CD8-positive, alpha-beta memory T cell (primary cell): Measurements from ENCODE around the gene RCCD1. TPM values are rescaled to one million over a fixed set of nuclear protein-coding genes. Genes with fewer than 3 reads are reported as not detected.
A peak's percentile ranks its signal among the peaks of the same experiment; 100 is the strongest.

Experiments used
- CTCF ChIA-PET: fragments of 350-600 bp; sonication (Branson Sonifier 250); formaldehyde crosslinking; loops from one replicate; lab custom pipeline; 2021; ENCODE audit warnings: antibody characterized with exemption; lab: Charles Lee
- POLR2A ChIA-PET: fragments of 350-600 bp; sonication (Branson Sonifier 250); formaldehyde crosslinking; loops from one replicate; lab custom pipeline; 2021; ENCODE audit warnings: antibody characterized with exemption; lab: Charles Lee
- DNase-seq, 5 donors: peaks; one replicate each; pipeline versions ENCODE4 v3.0.0 to v3.0.0-alpha.2; 2020 to 2022; ENCODE audit warnings: mixed read lengths in 1 of 5
- H3K27ac ChIP-seq: one replicate; pipeline ENCODE4 v1.7.0; 2013; ENCODE audit warnings: low read depth, mild to moderate bottlenecking, low read length, moderate library complexity
- H3K27me3 ChIP-seq: 2 replicates; pipeline ENCODE4 v1.7.0; 2013; ENCODE audit warnings: low read length, mild to moderate bottlenecking; ENCODE audit not compliant: insufficient read depth, poor library complexity, severe bottlenecking
- H3K36me3 ChIP-seq: 2 replicates; pipeline ENCODE4 v1.7.0; 2013; ENCODE audit warnings: mild to moderate bottlenecking, low read length, moderate library complexity; ENCODE audit not compliant: insufficient read depth
- H3K4me1 ChIP-seq: 2 replicates; pipeline ENCODE4 v1.7.0; 2013; ENCODE audit warnings: mild to moderate bottlenecking, low read length, moderate library complexity; ENCODE audit not compliant: insufficient read depth
- H3K4me3 ChIP-seq: 2 replicates; pipeline ENCODE4 v1.7.0; 2013; ENCODE audit warnings: mild to moderate bottlenecking, low read length
- H3K9me3 ChIP-seq: 2 replicates; pipeline ENCODE4 v1.7.0; 2013; ENCODE audit warnings: mild to moderate bottlenecking, low read length
- H3K27ac Mint-ChIP-seq, 8 donors: one replicate each; pipeline ENCODE4 v1.8.0; 2020 to 2021; ENCODE audit warnings: mixed read lengths in 8 of 8, mild to moderate bottlenecking in 6 of 8, inconsistent platforms in 3 of 8, moderate library complexity in 3 of 8
- H3K27me3 Mint-ChIP-seq, 2 donors: one replicate each; pipeline ENCODE4 v1.8.0; 2020 to 2021; ENCODE audit warnings: mixed read lengths in 2 of 2, mild to moderate bottlenecking in 1 of 2, moderate library complexity in 1 of 2
- H3K36me3 Mint-ChIP-seq, 3 donors: one replicate each; pipeline ENCODE4 v1.8.0; 2020 to 2021; ENCODE audit warnings: mixed read lengths in 3 of 3, inconsistent platforms in 1 of 3, mild to moderate bottlenecking in 1 of 3
- H3K4me1 Mint-ChIP-seq, 3 donors: one replicate each; pipeline ENCODE4 v1.8.0; 2020 to 2021; ENCODE audit warnings: mixed read lengths in 3 of 3, inconsistent platforms in 1 of 3, mild to moderate bottlenecking in 1 of 3
- H3K4me3 Mint-ChIP-seq, 7 donors: one replicate each; pipeline ENCODE4 v1.8.0; 2020 to 2021; ENCODE audit warnings: mixed read lengths in 7 of 7, mild to moderate bottlenecking in 6 of 7, moderate library complexity in 4 of 7, inconsistent platforms in 2 of 7
- H3K9me3 Mint-ChIP-seq, 5 donors: one replicate each; pipeline ENCODE4 v1.8.0; 2020 to 2022; ENCODE audit warnings: mixed read lengths in 5 of 5, mild to moderate bottlenecking in 3 of 5, moderate library complexity in 2 of 5, inconsistent platforms in 1 of 5
- polyA plus RNA-seq: library from polyadenylated mRNA; unstranded; fragments of 300-500 nt; fragmentation: Illumina TruSeq; gene quantifications from one replicate; pipeline ENCODE4 v1.2.3, GENCODE V29; 2021
- total RNA-seq, 2 experiments: library from RNA; stranded (reverse); gene quantifications; one replicate each; pipeline ENCODE4 v1.2.3, GENCODE V29; 2021

RCCD1 gene
- total and polyA plus RNA-seq, 3 experiments from 2014 or later = 2.6 to 21.7 (median 20.9) TPM

- H3K9me3 ChIP-seq = no peaks in the 10 kb centered on the region
- Mint-ChIP-seq H3K9me3 (no peaks in the 10 kb centered on the region), H3K36me3 (peaks cover 0 to 24% (median 3%) of the 10 kb centered on the region in 3 donors), H3K27ac (peak within 1 kb of the TSS; percentile 95 to 99 (median 98)), H3K4me3 (peak within 1 kb of the TSS; percentile 88 to 99 (median 98)), H3K4me1 (peaks cover 46 to 61% (median 53%) of the 10 kb centered on the region in 3 donors), H3K27me3 (no peaks in the 10 kb centered on the region)
- peak within 1 kb of the TSS; percentile 99 for H3K4me3 ChIP-seq
- CTCF ChIA-PET = interaction anchor here (0.7 to 9.8 kb wide), 43 partner anchors 10 to 701 kb away, joined by 3 to 251 read pairs (median 5); partner anchors contain the start of genes BLM, CIB1, FES and GDPGP1
- peak within 1 kb of the TSS; percentile 93 for H3K27ac ChIP-seq
- H3K4me1 ChIP-seq = peaks cover 60% of the 10 kb centered on the region
- H3K36me3 ChIP-seq = no peaks in the 10 kb centered on the region
- peak; percentile 81 to 91 (median 86) for DNase-seq
- H3K27me3 ChIP-seq = no peaks in the 10 kb centered on the region
- POLR2A ChIA-PET = interaction anchor here (1.0 to 5.9 kb wide), 9 partner anchors 17 to 931 kb away, joined by 3 to 63 read pairs (median 5); partner anchors contain the start of genes BLM, MAN2A2, NGRN and RCCD1
Measured at GRCh38 chr15:90931828-90932659, 22.6 kb upstream of the RCCD1 start, which contains the start of gene HDDC3. TSS of gene HDDC3 (minus strand) at chr15:90932549. CDS start at chr15:90932540, 9 bp downstream.

DNA sequence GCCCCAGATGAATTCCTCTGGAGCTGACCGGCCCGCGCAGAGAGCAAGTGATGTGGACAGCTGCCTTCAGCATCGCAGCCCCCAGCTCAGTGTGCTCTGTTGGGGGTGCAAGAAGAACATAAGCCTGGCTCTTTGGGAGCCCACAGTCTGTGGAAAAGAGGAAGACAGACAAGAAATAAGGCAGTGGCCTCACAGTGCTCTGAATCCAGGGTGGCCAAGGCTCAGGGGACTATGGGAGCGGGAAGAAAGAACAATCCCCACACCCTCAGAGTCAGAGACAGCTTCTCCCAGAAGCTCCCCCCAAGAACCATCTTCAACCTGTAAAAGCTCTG, 22.1 kb upstream of the RCCD1 start:
- Histone ChIP-seq H3K4me1 (peaks cover 60% of the 10 kb centered on the region), H3K27me3 (no peaks in the 10 kb centered on the region), H3K4me3 (no peak overlapping the region), H3K27ac (peak overlapping the region; percentile 93), H3K9me3 (no peaks in the 10 kb centered on the region), H3K36me3 (no peaks in the 10 kb centered on the region)
- Mint-ChIP-seq H3K4me1 (peaks cover 46 to 61% (median 53%) of the 10 kb centered on the region in 3 donors), H3K36me3 (peaks cover 0 to 24% (median 3%) of the 10 kb centered on the region in 3 donors), H3K27ac (peak overlapping the region; percentile 81 to 99 (median 93)), H3K27me3 (no peaks in the 10 kb centered on the region), H3K9me3 (no peaks in the 10 kb centered on the region), H3K4me3 (peak overlapping the region; percentile 57 to 99 (median 98))
- DNase-seq = no peak
- CTCF ChIA-PET = interaction anchor here (0.9 to 9.8 kb wide), 33 partner anchors 10 to 701 kb away, joined by 3 to 251 read pairs (median 6); partner anchors contain the start of genes BLM, FES, MAN2A2 and NGRN
- POLR2A ChIA-PET = interaction anchor here (0.5 to 5.9 kb wide), 7 partner anchors 17 to 931 kb away, joined by 3 to 63 read pairs (median 5); partner anchors contain the start of genes MAN2A2, NGRN, RCCD1 and ZNF710

- no peak for DNase-seq
- Histone ChIP-seq H3K27me3 (no peaks in the 10 kb centered on the region), H3K4me1 (peaks cover 60% of the 10 kb centered on the region), H3K36me3 (no peaks in the 10 kb centered on the region), H3K27ac (no peak overlapping the region), H3K4me3 (no peak overlapping the region), H3K9me3 (no peaks in the 10 kb centered on the region)
- H3K36me3 Mint-ChIP-seq = peaks cover 0 to 29% (median 3%) of the 10 kb centered on the region in 3 donors
- H3K27me3 Mint-ChIP-seq = no peaks in the 10 kb centered on the region
- peak overlapping the region in 6 of 7 donors; percentile 29 to 88 (median 53) for H3K4me3 Mint-ChIP-seq
- POLR2A ChIA-PET = interaction anchor here (1.2 to 5.9 kb wide), 2 partner anchors 31 to 932 kb away, joined by 5 to 63 read pairs; partner anchors contain the start of genes MAN2A2 and ZNF710
- H3K27ac Mint-ChIP-seq = peak overlapping the region in 7 of 8 donors; percentile 40 to 97 (median 79)
- H3K9me3 Mint-ChIP-seq = no peaks in the 10 kb centered on the region
- peaks cover 46 to 61% (median 52%) of the 10 kb centered on the region in 3 donors for H3K4me1 Mint-ChIP-seq
- CTCF ChIA-PET = interaction anchor here (0.9 to 9.8 kb wide), 20 partner anchors 9 to 702 kb away, joined by 3 to 251 read pairs (median 11); partner anchors contain the start of genes BLM, FES, MAN2A2 and RCCD1
Measured at GRCh38 chr15:90933301-90933700, 21.4 kb upstream of the RCCD1 start.

DNA sequence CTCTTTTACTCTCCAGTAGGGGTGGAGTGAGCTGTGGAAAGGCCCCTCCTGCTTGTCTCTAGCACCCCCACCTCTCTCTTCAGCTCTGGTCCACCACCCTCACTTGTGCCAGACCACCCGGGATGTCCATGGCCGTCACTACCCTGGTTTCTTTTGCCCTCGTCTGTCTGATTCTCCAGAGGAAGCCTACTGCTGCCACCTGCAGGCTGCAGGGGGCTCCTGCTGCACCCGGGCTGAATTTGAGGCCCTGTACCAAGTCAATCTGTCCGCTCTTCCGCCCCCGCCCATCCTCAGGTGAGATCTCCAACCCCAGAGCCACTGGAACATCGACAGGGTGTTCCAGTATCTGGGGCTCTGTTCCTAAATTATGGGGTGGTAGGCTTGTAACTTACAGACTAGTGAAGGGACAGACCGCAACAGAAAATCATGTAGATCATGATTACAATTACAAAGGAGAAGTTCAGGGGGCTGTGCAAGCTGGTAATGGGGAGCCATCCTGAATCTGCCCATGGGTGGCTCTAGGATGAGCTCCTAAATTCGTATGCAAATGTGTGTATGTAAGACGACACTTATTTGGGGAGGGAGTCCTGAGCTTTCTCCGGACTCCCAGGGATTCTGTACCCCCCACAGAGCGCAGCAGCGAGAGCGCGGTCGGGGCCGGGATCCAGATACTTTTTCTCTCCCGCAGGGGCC, 20.3 kb upstream of the RCCD1 start:
- peak; percentile 75 to 89 (median 78) for DNase-seq
- H3K36me3 Mint-ChIP-seq = peaks cover 0 to 34% (median 3%) of the 10 kb centered on the region in 3 donors
- no peaks in the 10 kb centered on the region for H3K27me3 Mint-ChIP-seq
- Histone ChIP-seq H3K4me3 (peak overlapping the region; percentile 66), H3K36me3 (peaks cover 3% of the 10 kb centered on the region), H3K9me3 (no peaks in the 10 kb centered on the region), H3K4me1 (peaks cover 55% of the 10 kb centered on the region), H3K27ac (peak overlapping the region; percentile 53), H3K27me3 (no peaks in the 10 kb centered on the region)
- H3K27ac Mint-ChIP-seq = peak overlapping the region; percentile 91 to 99 (median 96)
- no peaks in the 10 kb centered on the region for H3K9me3 Mint-ChIP-seq
- peaks cover 41 to 59% (median 45%) of the 10 kb centered on the region in 3 donors for H3K4me1 Mint-ChIP-seq
- CTCF ChIA-PET = interaction anchor here (0.7 to 9.8 kb wide), 23 partner anchors 8 to 701 kb away, joined by 3 to 251 read pairs (median 6); partner anchors contain the start of genes CIB1, GDPGP1, MAN2A2 and RCCD1
- H3K4me3 Mint-ChIP-seq = peak overlapping the region; percentile 88 to 97 (median 89)
- POLR2A ChIA-PET = interaction anchor here (0.5 to 2.5 kb wide), 9 partner anchors 9 to 547 kb away, joined by 3 to 25 read pairs (median 4); partner anchors contain the start of genes BLM, IQGAP1, MAN2A2 and RCCD1

- H3K4me3 Mint-ChIP-seq = peak within 1 kb of the TSS; percentile 88 to 97 (median 89)
- no peaks in the 10 kb centered on the region for H3K27me3 Mint-ChIP-seq
- ChIA-PET POLR2A (interaction anchor here (0.5 to 2.5 kb wide), 11 partner anchors 9 to 547 kb away, joined by 3 to 25 read pairs (median 4); partner anchors contain the start of genes BLM, IQGAP1, MAN2A2 and RCCD1), CTCF (interaction anchor here (0.7 to 9.8 kb wide), 19 partner anchors 7 to 702 kb away, joined by 3 to 251 read pairs (median 5); partner anchors contain the start of genes CIB1, GDPGP1, MAN2A2 and RCCD1)
- H3K27me3 ChIP-seq = no peaks in the 10 kb centered on the region
- peaks cover 0 to 37% (median 7%) of the 10 kb centered on the region in 3 donors for H3K36me3 Mint-ChIP-seq
- peak within 1 kb of the TSS; percentile 74 for H3K27ac ChIP-seq
- H3K36me3 ChIP-seq = peaks cover 10% of the 10 kb centered on the region
- H3K9me3 Mint-ChIP-seq = no peaks in the 10 kb centered on the region
- H3K9me3 ChIP-seq = no peaks in the 10 kb centered on the region
- H3K27ac Mint-ChIP-seq = peak within 1 kb of the TSS; percentile 91 to 99 (median 96)
- peak; percentile 93 to 96 (median 96) for DNase-seq
- peaks cover 53% of the 10 kb centered on the region for H3K4me1 ChIP-seq
- peak within 1 kb of the TSS; percentile 66 for H3K4me3 ChIP-seq
- peaks cover 36 to 52% (median 38%) of the 10 kb centered on the region in 3 donors for H3K4me1 Mint-ChIP-seq
Measured at GRCh38 chr15:90934949-90935751, 19.5 kb upstream of the RCCD1 start, which contains the start of gene UNC45A. TSS of gene UNC45A (plus strand) at chr15:90935285. CDS start at chr15:90935325, 40 bp downstream.

DNA sequence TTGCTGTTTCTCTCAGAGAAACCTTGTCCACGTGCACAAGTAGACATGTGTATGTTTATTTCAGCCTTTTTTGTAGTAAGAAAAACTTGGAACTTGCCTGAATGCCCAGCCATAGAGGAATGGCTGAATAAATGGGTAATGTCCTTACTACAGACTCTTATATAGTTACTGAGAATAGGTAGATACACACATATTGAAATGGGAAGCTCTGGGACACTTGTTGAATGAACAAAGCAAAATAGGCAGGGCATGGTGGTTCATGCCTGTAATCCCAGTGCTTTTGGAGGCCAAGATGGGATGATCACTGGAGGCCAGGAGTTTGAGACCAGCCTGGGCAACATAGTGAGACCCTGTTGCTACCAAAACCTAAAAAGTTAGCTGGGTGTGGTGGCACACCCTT, 17.9 kb upstream of the RCCD1 start:
- Mint-ChIP-seq H3K36me3 (peaks cover 0 to 48% (median 9%) of the 10 kb centered on the region in 3 donors), H3K4me1 (peaks cover 22 to 36% (median 24%) of the 10 kb centered on the region in 3 donors), H3K27ac (peak overlapping the region in 3 of 8 donors; percentile 77 to 99 (median 97)), H3K9me3 (no peaks in the 10 kb centered on the region), H3K27me3 (no peaks in the 10 kb centered on the region), H3K4me3 (peak overlapping the region; percentile 88 to 97 (median 89))
- ChIA-PET POLR2A (no interaction called here), CTCF (interaction anchor here (1.0 to 9.8 kb wide), 2 partner anchors 10 to 18 kb away, joined by 3 to 158 read pairs; partner anchors contain the start of gene RCCD1)
- Histone ChIP-seq H3K27me3 (no peaks in the 10 kb centered on the region), H3K36me3 (peaks cover 22% of the 10 kb centered on the region), H3K27ac (no peak overlapping the region), H3K4me3 (no peak overlapping the region), H3K4me1 (peaks cover 39% of the 10 kb centered on the region), H3K9me3 (no peaks in the 10 kb centered on the region)
- no peak for DNase-seq
